IMR-90 (cell line): Measurements from ENCODE around the gene CDC37L1. TPM values are rescaled to one million over a fixed set of nuclear protein-coding genes. Genes with fewer than 3 reads are reported as not detected.

Source experiments
- ATAC-seq: fragments of 200-7000 bp; cut with Tn5 transposase; 2 replicates; pipeline ENCODE4 v1.9.1; 2020; ENCODE audit warnings: low read depth, mild to moderate bottlenecking, moderate library complexity
- BruUV-seq: library from RNA; stranded (reverse); fragments of 400-500 nt; replicated peaks from 2 replicates; lab custom pipeline; 2021; lab: Mats Ljungman, UMichigan
- CTCF ChIA-PET: fragments of 300-600 bp; formaldehyde crosslinking; extraction: SDS; loops from one replicate; lab custom pipeline; 2021; ENCODE audit warnings: antibody characterized with exemption; lab: Yijun Ruan, JAX
- POLR2A ChIA-PET: fragments of 300-600 bp; sonication (Branson Sonifier 250); formaldehyde crosslinking; loops from one replicate; lab custom pipeline; 2022; ENCODE audit warnings: antibody characterized with exemption; ENCODE audit not compliant: unreplicated experiment; lab: Charles Lee
- DNase-seq: peaks from one replicate; pipeline ENCODE4 v3.0.0; 2013
- H2AFZ ChIP-seq: replicated peaks from 2 replicates; pipeline ENCODE3; 2013; ENCODE audit warnings: low read length, mild to moderate bottlenecking; ENCODE audit not compliant: poor library complexity
- H2AK5ac ChIP-seq: 2 replicates; pipeline ENCODE4 v1.6.1; 2013; ENCODE audit warnings: low read depth, low read length, inconsistent platforms
- H2AK9ac ChIP-seq: replicated peaks from 2 replicates; pipeline ENCODE3; 2013; ENCODE audit warnings: mild to moderate bottlenecking, low read depth, low read length, moderate library complexity; ENCODE audit not compliant: poor library complexity
- H2BK120ac ChIP-seq: 2 replicates; pipeline ENCODE4 v1.6.1; 2013; ENCODE audit warnings: low read depth, low read length, inconsistent platforms
- H2BK15ac ChIP-seq: 3 replicates; pipeline ENCODE4 v1.6.1; 2013; ENCODE audit warnings: low read depth, low read length, inconsistent platforms
- H2BK20ac ChIP-seq: 2 replicates; pipeline ENCODE4 v1.6.1; 2013; ENCODE audit warnings: low read depth, mild to moderate bottlenecking, inconsistent platforms, low read length, moderate library complexity
- H2BK5ac ChIP-seq: 2 replicates; pipeline ENCODE4 v1.6.1; 2013; ENCODE audit warnings: mild to moderate bottlenecking, low read depth, low read length, inconsistent platforms; ENCODE audit not compliant: poor library complexity, severe bottlenecking
- H3K14ac ChIP-seq: replicated peaks from 2 replicates; pipeline ENCODE4 v1.6.1; 2013; ENCODE audit warnings: low read depth, low read length, inconsistent platforms
- H3K18ac ChIP-seq: 2 replicates; pipeline ENCODE4 v1.6.1; 2013; ENCODE audit warnings: low read depth, low read length, control low read depth
- H3K23ac ChIP-seq: 2 replicates; pipeline ENCODE4 v1.6.1; 2013; ENCODE audit warnings: low read depth, low read length, inconsistent platforms
- H3K27ac ChIP-seq: 2 replicates; pipeline ENCODE4 v1.5.1; 2013; ENCODE audit warnings: mild to moderate bottlenecking, control low read depth, low read length; ENCODE audit not compliant: insufficient read depth
- H3K27me3 ChIP-seq: 2 replicates; pipeline ENCODE4 v1.6.1; 2013; ENCODE audit warnings: low read length; ENCODE audit not compliant: control insufficient read depth, insufficient read depth
- H3K36me3 ChIP-seq: 2 replicates; pipeline ENCODE4 v1.6.1; 2013; ENCODE audit warnings: low read length, mixed read lengths; ENCODE audit not compliant: control insufficient read depth, insufficient read depth
- H3K4ac ChIP-seq: 2 replicates; pipeline ENCODE4 v1.6.1; 2013; ENCODE audit warnings: low read depth, low read length, inconsistent platforms
- H3K4me1 ChIP-seq: 2 replicates; pipeline ENCODE4 v1.6.1; 2013; ENCODE audit warnings: low read length, mixed read lengths; ENCODE audit not compliant: control insufficient read depth, insufficient read depth
- H3K4me2 ChIP-seq: 2 replicates; pipeline ENCODE4 v1.6.1; 2013; ENCODE audit warnings: low read depth, mild to moderate bottlenecking, control low read depth, low read length, moderate library complexity
- H3K4me3 ChIP-seq: 2 replicates; pipeline ENCODE4 v1.5.1; 2013; ENCODE audit warnings: low read depth, mild to moderate bottlenecking, control low read depth, low read length, moderate library complexity; ENCODE audit not compliant: insufficient read depth
- H3K56ac ChIP-seq: 2 replicates; pipeline ENCODE4 v1.6.1; 2013; ENCODE audit warnings: low read length, inconsistent platforms; ENCODE audit not compliant: insufficient read depth; ENCODE audit errors: extremely low read depth
- H3K79me1 ChIP-seq, 2 experiments: 2 replicates each; pipeline ENCODE4 v1.6.1; 2013; ENCODE audit warnings: low read length in 2 of 2, inconsistent platforms in 1 of 2, low read depth in 1 of 2
- H3K9ac ChIP-seq: 2 replicates; pipeline ENCODE4 v1.6.1; 2013; ENCODE audit warnings: low read depth, low read length, control low read depth
- H3K9me1 ChIP-seq: 2 replicates; pipeline ENCODE4 v1.6.1; 2013; ENCODE audit warnings: low read length, inconsistent platforms; ENCODE audit not compliant: insufficient read depth
- H3K9me3 ChIP-seq: 2 replicates; pipeline ENCODE4 v1.6.1; 2013; ENCODE audit warnings: low read length; ENCODE audit not compliant: control insufficient read depth, insufficient read depth
- H4K20me1 ChIP-seq: 2 replicates; pipeline ENCODE4 v1.6.1; 2013; ENCODE audit warnings: low read length, inconsistent platforms; ENCODE audit not compliant: insufficient read depth
- H4K5ac ChIP-seq: 2 replicates; pipeline ENCODE4 v1.6.1; 2013; ENCODE audit warnings: mild to moderate bottlenecking, low read depth, low read length, control low read depth
- H4K8ac ChIP-seq, 2 experiments: 2 replicates each; pipeline ENCODE4 v1.6.1; 2013; ENCODE audit warnings: low read depth in 2 of 2, low read length in 2 of 2, control low read depth in 1 of 2, inconsistent platforms in 1 of 2
- H4K91ac ChIP-seq: 2 replicates; pipeline ENCODE4 v1.6.1; 2013; ENCODE audit warnings: low read depth, low read length, inconsistent platforms; ENCODE audit not compliant: insufficient read depth
- BHLHE40 ChIP-seq: fragments of 150-350 bp; IDR thresholded peaks from 2 replicates; pipeline ENCODE4 v1.6.1; 2016; ENCODE audit warnings: mild to moderate bottlenecking, low read depth, low read length
- CEBPB ChIP-seq: IDR thresholded peaks from 2 replicates; pipeline ENCODE4 v1.6.1; 2012; ENCODE audit warnings: low read depth, low read length, improper control_type of control experiment
- CHD1 ChIP-seq: IDR thresholded peaks from 2 replicates; pipeline ENCODE4 v1.6.1; 2012; ENCODE audit warnings: low read depth, low read length, improper control_type of control experiment
- MAZ ChIP-seq: IDR thresholded peaks from 2 replicates; pipeline ENCODE4 v1.6.1; 2012; ENCODE audit warnings: low read depth, mild to moderate bottlenecking, low read length, improper control_type of control experiment, moderate library complexity, borderline replicate concordance
- MXI1 ChIP-seq: IDR thresholded peaks from 2 replicates; pipeline ENCODE4 v1.6.1; 2012; ENCODE audit warnings: low read depth, mild to moderate bottlenecking, low read length, moderate library complexity, borderline replicate concordance
- POLR2A ChIP-seq: IDR thresholded peaks from 2 replicates; pipeline ENCODE4 v1.6.1; 2012; ENCODE audit warnings: mild to moderate bottlenecking, low read depth, low read length
- RAD21 ChIP-seq: IDR thresholded peaks from 2 replicates; pipeline ENCODE4 v1.6.1; 2012; ENCODE audit warnings: low read length, improper control_type of control experiment
- RCOR1 ChIP-seq: IDR thresholded peaks from 2 replicates; pipeline ENCODE4 v1.6.1; 2012; ENCODE audit warnings: mild to moderate bottlenecking, low read length, improper control_type of control experiment; ENCODE audit not compliant: insufficient replicate concordance
- RFX5 ChIP-seq: IDR thresholded peaks from 2 replicates; pipeline ENCODE4 v1.8.0; 2012; ENCODE audit warnings: low read depth, mild to moderate bottlenecking, low read length, moderate library complexity
- SMC3 ChIP-seq: fragments of 150-350 bp; IDR thresholded peaks from 2 replicates; pipeline ENCODE4 v1.6.1; 2016; ENCODE audit warnings: low read depth, mild to moderate bottlenecking, antibody characterized with exemption, low read length, moderate library complexity
- USF2 ChIP-seq: fragments of 150-350 bp; IDR thresholded peaks from 2 replicates; pipeline ENCODE4 v1.6.1; 2017; ENCODE audit warnings: mild to moderate bottlenecking, antibody characterized with exemption, low read length, low read depth
- WGBS, 2 experiments: methylation state at CpG; one replicate each; pipeline versions ENCODE4 v1.1.5 to v1.1.7; 2013; ENCODE audit warnings: missing lambda C conversion rate in 2 of 2; ENCODE audit not compliant: insufficient read length in 1 of 2; ENCODE audit errors: extremely low coverage in 2 of 2; 5-methylcytosine and 5-hydroxymethylcytosine counted together
- dilution Hi-C: fragments of 300-500 bp; cut with HindIII; formaldehyde crosslinking; loops from one replicate; pipeline ENCODE4 v1.14.3; 2018; ENCODE audit warnings: low sequenced_read_pairs; ENCODE audit not compliant: unreplicated experiment
- in situ Hi-C: fragments of 300-500 bp; cut with MboI; formaldehyde crosslinking; loops from 3 replicates; pipeline ENCODE4 v1.14.3; 2019; ENCODE audit warnings: low sequenced_read_pairs, inconsistent platforms, mixed read lengths
- intact Hi-C: fragments of 100-400 bp; cut with micrococcal nuclease; formaldehyde crosslinking; loops from 2 replicates; pipeline ENCODE4 v1.10.0; 2022
- polyA plus RNA-seq, 3 experiments: library from polyadenylated mRNA; depleted of rRNA; stranded (reverse); fragments of >200 nt; gene quantifications; 2 replicates each; pipeline ENCODE4 v1.2.3, GENCODE V29; 2012; ENCODE audit warnings: low replicate concordance in 1 of 3
- total RNA-seq: library from RNA; depleted of rRNA; stranded (reverse); fragments of >200 nt; gene quantifications from 2 replicates; pipeline ENCODE4 v1.2.3, GENCODE V29; 2012
- TF ChIP-seq, protein P1 (sequence below): conservative IDR thresholded peaks from 2 replicates; pipeline ENCODE4 v1.5.1; 2012; ENCODE audit warnings: mild to moderate bottlenecking, low read depth, low read length, improper control_type of control experiment

Gene CDC37L1
- total and polyA plus RNA-seq, 2 of the 4 experiments (the other 2 are of a cell fraction): 6.6 to 7.3 TPM

DNA sequence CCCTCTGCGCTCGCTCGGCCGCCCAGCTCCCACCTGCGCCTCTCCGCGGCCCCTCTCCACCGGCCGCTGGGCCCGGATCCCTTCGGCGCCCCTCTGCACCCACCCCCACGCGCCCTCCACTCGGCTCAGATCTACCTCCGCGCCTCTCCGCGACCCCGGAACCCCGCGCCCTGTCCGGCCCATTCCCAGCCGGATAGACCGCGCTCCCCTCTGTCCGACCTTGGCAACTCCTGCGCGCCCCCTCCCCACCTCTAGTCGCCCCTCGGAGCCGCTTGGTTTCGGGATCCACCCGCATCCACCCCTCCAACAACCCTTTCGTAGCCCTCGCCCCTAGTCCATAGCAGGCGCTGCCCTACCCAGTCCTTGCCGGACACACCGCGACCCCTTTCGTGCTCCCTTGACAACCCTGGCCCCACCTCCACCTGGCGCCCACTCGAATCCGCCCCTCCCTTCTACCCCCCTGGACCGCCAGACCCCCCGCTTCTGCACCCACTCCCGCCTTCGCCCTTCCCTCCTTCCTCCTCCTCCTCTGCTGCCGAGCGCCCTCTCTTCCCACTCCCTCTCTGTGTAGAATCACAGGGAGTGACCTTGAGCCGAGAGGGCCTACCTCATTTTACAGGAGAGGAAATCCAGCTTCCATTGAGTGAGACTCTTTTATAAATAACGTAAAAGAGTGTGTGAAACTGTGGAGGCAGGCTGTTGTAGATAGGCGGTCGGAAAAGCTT lies 62.2 kb downstream of the CDC37L1 start:
- dilution Hi-C loops: no loop called here
- peaks cover 2% of the 10 kb centered on the region; the same call in 1 of the 2 replicates for H3K9me1 ChIP-seq
- intact Hi-C loops: loop anchor here (5.0 kb wide), 2 partner anchors 139 to 359 kb away; no protein-coding TSS in a partner anchor
- WGBS, 2 experiments: 7% methylated on average over 20 of the region's 54 CpGs; no CpG with 5 or more reads in 1 of the 2 experiments
- peak overlapping the region; percentile 23; the same call in 1 of the 2 replicates for H4K5ac ChIP-seq
- peak overlapping the region; percentile 41; the same call in 1 of the 2 replicates for H3K14ac ChIP-seq
- peak overlapping the region; percentile 25 for H2BK120ac ChIP-seq
- H3K56ac ChIP-seq: no peak overlapping the region
- H3K23ac ChIP-seq: peak overlapping the region; percentile 77
- H2BK15ac ChIP-seq: peak overlapping the region; percentile 60; the same call in 1 of the 3 replicates
- H3K9me3 ChIP-seq: no peaks in the 10 kb centered on the region
- H4K91ac ChIP-seq: peak overlapping the region; percentile 54
- POLR2A ChIA-PET: no interaction called here
- H2AK9ac ChIP-seq: peak overlapping the region; percentile 94
- peak overlapping the region; percentile 80 for H3K4me2 ChIP-seq
- 0 out of 2 replicates have a peak overlapping the region, but pooled peaks have one; percentile 15 for H2AK5ac ChIP-seq
- H4K8ac ChIP-seq: peak overlapping the region; percentile 41 to 59; a peak in 2 of 4 replicates
- no peak for DNase-seq
- CTCF ChIA-PET: no interaction called here
- 0 out of 2 replicates have a peak, but pooled peaks cover 7% of the 10 kb centered on the region for H4K20me1 ChIP-seq
- H3K4me1 ChIP-seq: peaks cover 7% of the 10 kb centered on the region; the same call in 1 of the 2 replicates
- peak overlapping the region; percentile 19; the same call in 1 of the 2 replicates for H3K9ac ChIP-seq
- ATAC-seq: peak; percentile 13
- H3K27me3 ChIP-seq: no peaks in the 10 kb centered on the region
- peak overlapping the region; percentile 59 for H3K4ac ChIP-seq
- peak overlapping the region; percentile 42 for H2BK5ac ChIP-seq
- no TSS peak for BruUV-seq
- H3K79me1 ChIP-seq: peaks cover 6 to 24% of the 10 kb centered on the region in 2 experiments; a peak in 3 of 4 replicates
- H2AFZ ChIP-seq: peak overlapping the region; percentile 97
- no peak for TF ChIP-seq MAZ
- no peak for TF ChIP-seq BHLHE40
- TF ChIP-seq RCOR1: no peak
- no peak for TF ChIP-seq SMC3
- TF ChIP-seq RFX5: no peak
- TF ChIP-seq, protein P1, sequence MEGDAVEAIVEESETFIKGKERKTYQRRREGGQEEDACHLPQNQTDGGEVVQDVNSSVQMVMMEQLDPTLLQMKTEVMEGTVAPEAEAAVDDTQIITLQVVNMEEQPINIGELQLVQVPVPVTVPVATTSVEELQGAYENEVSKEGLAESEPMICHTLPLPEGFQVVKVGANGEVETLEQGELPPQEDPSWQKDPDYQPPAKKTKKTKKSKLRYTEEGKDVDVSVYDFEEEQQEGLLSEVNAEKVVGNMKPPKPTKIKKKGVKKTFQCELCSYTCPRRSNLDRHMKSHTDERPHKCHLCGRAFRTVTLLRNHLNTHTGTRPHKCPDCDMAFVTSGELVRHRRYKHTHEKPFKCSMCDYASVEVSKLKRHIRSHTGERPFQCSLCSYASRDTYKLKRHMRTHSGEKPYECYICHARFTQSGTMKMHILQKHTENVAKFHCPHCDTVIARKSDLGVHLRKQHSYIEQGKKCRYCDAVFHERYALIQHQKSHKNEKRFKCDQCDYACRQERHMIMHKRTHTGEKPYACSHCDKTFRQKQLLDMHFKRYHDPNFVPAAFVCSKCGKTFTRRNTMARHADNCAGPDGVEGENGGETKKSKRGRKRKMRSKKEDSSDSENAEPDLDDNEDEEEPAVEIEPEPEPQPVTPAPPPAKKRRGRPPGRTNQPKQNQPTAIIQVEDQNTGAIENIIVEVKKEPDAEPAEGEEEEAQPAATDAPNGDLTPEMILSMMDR: no peak
- TF ChIP-seq CHD1: no peak
- TF ChIP-seq RAD21: no peak
- no peak for TF ChIP-seq CEBPB
- no peak for TF ChIP-seq POLR2A
- TF ChIP-seq MXI1: no peak
- TF ChIP-seq USF2: no peak
- in situ Hi-C loops: no loop called here
- peak overlapping the region; percentile 94 for H3K4me3 ChIP-seq
- peak overlapping the region; percentile 42 for H3K27ac ChIP-seq
- H2BK20ac ChIP-seq: no peak overlapping the region
- H3K36me3 ChIP-seq: no peaks in the 10 kb centered on the region
- H3K18ac ChIP-seq: no peak overlapping the region; the same call in 1 of the 2 replicates
